ENCODE measurements around the gene TRIM44.
A peak's percentile ranks its signal among the peaks of the same experiment; 100 is the strongest.

The TRIM44 gene

DNA sequence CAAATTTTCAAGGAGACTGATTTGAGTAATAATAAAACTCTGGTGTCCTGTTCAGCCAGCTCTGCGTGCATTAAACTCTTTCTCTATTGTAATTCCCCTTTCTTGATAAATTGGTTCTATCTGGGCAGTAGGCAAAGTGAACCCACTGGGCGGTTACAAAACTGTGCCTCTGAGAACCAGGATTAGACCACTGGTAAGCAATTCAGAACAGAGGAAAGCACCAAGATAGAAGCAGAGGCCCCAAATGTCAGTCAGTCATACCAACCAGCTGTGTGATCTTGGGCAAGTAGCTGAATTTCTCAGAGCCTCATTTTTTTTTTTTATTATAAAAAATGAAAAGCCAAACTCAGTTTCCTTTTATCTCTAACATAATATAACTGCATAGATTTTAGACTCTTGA, 54.9 kb downstream of the TRIM44 start:
- DNase-seq (ENCODE audit: low spot score), result no peak

DNA sequence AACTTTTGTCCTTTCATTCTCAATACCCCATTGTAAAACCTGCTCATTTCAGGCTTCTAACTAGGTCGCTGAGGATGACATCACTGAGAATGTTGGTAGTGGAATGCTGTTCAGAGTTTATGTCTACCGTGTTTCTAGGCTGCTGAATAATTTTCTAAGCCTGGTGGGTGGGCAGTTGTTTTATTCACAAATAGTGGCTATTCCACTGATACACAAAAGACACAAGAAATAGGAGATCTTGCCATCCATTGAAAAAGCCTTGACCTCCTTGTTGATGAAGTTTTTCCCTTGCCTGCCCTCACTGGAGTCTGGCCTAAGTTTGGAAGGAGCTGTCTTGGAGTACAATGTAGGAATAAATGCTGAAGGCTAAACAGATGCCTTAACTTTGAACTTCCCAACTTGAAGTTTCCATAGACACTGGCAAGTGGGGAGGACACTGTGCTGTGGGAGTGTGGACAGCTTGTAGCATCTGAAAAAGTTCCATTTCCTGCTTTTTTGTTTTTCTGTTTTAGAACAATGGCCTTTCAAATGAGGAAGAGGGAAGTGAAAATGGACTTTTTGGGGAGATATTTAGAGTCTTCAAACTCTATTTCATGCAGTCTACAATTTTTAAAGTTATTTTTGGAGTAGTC, 59.2 kb downstream of the TRIM44 start:
- DNase-seq (ENCODE audit: low spot score), result no peak

DNA sequence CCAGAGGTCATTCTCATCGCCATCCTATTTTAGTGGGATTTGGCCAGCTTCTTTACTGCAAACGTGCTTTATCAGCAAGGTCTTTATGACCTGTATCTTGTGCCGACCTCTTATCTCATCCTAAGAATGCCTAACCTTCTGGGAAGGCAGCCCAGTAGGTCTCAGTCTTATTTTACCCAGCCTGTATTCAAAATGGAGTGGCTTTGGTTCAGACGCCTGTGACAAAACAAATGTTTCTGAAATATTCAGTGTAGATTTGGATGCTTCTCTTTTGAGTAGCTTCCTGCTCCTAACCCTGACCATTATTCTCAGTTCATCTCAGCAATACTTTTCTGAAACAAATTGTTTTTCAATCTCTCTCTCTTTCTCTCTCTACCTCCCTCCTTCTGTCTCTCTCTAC, 60.1 kb downstream of the TRIM44 start:
- DNase-seq (ENCODE audit: low spot score), result no peak

DNA sequence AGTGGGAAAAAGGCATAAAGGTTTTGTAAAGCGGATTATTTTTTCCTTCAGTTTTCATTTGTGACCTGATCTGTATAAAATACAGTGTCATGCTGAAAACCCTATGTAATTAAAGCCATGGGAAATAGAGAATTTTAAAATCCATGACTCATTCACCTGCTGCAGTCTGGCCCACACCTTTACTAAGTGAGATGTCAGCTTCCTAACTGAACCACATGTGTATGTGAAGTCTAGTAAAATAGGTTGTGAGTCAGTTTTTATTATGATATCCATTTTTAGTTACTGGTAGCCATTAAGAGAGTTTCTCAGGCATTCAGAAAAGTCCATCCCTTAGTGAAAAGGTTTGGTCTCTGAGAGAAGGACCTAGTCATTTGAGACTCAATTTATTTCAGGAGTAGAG, 60.9 kb downstream of the TRIM44 start:
- DNase-seq (ENCODE audit: low spot score), result no peak

DNA sequence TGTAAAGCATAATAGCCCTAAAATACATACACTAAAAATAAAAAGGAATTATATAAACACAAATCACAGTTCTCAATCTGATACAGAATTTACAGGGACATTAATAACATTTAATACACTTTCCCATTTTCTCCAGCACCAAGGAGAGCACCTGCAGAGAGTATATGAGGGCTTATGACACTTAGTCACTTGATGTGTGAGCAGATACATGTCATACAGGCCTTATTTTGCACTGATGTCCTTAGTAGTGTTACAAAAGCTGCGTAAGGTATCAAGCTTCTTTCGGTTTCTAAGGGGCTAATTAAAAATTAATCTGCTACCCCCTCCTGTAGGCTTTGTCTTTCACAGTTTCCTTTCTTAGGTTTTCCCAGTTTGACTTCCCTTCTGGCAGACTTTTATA, 61.3 kb downstream of the TRIM44 start:
- no peak for DNase-seq (ENCODE audit: low spot score)

DNA sequence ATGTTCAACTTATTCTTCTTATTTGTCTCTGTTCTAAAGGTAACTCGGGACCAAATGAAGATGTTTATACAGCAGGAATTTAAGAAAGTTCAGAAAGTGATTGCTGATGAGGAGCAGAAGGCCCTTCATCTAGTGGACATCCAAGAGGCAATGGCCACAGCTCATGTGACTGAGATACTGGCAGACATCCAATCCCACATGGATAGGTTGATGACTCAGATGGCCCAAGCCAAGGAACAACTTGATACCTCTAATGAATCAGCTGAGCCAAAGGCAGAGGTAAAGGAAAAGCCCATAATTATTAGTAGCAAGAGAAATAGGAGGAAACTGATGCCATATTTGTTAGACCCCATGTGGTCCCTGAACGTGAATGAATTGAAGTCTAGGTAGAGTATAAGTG, 63.3 kb downstream of the TRIM44 start:
- DNase-seq (ENCODE audit: low spot score), result no peak

DNA sequence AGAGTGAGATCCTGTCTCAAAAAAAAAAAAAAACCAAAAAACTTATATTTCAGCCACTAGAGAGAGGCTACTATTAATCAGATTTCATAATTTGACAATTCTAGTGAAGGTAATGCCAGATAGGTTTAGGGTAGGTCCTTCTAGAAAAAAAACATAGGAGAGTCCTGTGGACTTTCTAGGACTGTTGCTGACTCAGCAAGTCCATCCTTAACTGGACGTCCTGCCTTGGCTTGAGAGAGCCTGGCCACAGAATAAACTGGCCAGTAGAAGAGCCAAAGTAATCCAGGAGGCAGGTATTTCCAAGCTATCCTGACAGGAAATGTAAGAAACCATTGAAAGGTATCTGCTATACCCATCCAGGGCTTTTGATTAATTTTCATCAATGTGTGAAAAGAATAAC, 64.6 kb downstream of the TRIM44 start:
- no peak for DNase-seq (ENCODE audit: low spot score)

DNA sequence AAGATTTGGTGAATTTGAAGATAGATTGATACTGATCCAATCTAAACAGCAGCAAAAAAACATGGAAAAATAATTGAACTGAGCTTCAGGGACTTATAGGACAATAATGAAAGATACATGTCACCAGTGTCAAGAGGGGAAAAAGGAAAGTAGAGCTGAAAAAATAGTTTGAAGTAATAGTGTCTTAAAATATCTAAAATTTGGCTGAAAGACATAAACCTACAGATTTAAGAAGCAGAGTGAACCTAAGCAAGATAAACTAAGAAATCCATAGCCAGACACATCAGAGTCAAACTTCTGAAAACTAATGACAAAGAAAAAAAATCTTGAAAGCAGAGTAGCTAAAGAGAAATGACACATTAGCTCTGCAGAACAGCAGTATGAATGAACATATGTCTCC, 67.7 kb downstream of the TRIM44 start:
- no peak for DNase-seq (ENCODE audit: low spot score)

DNA sequence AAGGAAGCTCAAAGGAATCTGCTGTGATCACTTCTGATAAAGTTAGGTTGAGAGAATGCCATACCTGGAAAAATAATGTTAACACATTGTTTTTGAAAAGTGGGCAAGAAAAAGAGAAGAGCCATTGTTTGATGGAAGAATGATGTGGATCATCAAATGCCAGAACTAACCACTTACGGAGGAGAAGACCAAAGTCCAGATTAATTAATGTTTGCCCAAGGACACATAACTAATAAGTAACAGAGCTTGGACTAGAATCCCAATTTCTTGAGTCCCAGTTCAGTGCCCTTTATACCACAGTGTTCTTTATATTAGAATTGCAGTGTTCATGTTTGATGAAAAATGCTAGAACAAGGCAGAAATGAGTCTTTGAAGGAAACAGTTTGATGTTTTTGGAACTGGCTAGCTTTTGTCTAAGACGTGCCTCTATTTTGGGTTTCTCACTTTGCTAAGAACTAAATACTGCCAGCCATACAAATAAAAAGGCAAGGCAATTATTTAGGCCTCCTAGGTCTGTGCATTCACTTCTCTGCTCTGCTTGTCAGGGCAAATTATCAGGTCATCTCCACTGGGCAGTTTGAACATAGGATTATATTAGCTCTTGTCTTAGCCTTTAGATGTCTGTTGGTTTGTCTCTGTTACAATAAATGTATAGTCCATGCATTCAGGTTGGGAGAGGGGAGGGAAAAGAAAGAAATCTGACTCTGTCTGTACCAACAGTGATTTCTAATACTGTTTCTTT, 72.3 kb downstream of the TRIM44 start:
- no peak for DNase-seq (ENCODE audit: low spot score)

DNA sequence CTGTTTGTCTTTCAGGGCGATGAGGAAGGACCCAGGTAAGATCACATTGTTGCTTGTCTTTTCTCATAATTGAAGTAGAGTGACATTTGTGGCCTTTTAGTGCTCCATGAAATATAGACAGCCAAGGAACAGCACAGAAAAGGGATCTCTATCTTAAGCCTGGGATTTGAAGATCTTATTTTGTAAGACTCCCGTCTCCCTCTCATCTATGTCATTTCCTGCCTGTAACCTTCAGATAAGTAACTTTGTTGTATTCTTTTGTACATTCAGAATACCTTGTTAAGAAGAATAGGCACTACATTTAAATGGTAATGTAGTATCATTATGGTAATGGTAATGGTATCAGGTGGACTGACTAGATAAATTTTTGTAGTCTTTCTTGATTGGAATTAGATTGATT, 72.8 kb downstream of the TRIM44 start:
- DNase-seq (ENCODE audit: low spot score), result no peak

DNA sequence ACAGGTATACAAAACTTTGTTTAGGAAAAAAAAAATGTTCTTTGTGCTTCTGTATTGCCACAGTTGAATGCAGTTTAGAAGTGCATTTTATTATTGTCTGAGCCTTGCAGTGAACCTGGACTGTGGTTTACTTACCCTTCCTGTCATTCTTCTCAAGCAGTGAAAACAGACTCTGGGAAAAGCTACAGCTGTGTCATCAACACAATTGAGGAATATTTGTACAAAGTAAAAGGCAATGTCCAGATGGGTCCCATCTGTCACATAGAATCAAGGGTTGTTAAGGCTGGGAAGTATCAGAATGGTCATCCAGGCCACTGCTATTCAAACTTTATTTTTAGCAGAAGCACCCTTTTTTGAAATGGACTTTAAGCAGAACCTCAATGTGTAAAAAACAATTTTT, 73.3 kb downstream of the TRIM44 start:
- peak; percentile 37 for DNase-seq (ENCODE audit: low spot score)

DNA sequence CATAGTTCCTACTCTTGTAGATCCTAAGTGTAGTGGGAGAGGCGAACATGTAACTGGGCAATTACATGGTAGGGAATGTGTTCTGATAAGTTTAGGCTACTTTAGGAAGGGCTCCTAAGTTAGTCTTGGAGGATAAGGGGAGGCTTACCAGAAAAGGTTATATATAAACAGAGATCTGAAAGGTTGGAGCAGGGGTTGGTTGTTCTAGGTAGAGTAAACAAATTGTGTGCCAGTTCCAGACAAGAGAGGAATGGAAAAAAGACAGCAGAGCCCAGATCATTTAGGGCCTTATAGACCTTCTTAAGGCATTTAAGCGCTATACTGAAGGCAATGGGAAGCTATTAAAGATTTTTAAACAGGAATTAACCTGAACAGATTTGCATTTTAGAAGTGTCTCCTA, 74.4 kb downstream of the TRIM44 start:
- no peak for DNase-seq (ENCODE audit: low spot score)

DNA sequence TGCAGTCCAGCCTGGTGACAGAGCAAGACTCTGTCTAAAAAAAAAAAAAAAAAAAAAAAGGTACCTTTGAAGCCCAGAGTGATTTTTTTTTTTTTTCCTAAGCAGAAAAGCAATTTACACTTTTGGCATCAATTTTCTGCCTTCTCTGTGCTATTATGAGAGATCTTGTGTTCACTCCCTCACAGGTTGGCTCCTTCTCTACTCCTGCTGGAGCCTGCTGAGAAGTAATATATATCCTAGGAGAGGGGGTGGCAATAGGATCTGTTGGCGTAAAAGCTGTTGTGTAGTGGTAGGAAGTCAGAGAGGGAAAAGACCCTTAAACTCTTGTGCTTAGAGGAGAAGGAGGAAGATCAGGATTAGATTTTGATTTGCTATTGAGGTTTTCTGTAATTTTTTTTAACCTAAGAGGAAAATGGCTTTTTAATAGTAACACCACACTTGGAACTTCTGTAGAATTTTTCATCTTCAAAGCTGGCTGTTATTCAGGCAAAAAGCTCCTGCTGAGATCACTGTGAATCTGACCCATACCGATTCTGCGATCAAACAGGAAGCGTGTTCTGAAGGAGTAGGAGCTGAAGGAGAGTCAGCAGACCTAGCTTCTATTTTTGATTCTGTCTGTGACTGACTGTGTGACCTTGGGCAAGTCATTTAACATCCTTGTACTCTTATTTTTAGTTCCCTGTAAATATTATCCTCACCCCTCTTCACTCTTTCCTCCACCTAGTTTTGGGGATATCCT, 77.7 kb downstream of the TRIM44 start:
- no peak for DNase-seq (ENCODE audit: low spot score)

DNA sequence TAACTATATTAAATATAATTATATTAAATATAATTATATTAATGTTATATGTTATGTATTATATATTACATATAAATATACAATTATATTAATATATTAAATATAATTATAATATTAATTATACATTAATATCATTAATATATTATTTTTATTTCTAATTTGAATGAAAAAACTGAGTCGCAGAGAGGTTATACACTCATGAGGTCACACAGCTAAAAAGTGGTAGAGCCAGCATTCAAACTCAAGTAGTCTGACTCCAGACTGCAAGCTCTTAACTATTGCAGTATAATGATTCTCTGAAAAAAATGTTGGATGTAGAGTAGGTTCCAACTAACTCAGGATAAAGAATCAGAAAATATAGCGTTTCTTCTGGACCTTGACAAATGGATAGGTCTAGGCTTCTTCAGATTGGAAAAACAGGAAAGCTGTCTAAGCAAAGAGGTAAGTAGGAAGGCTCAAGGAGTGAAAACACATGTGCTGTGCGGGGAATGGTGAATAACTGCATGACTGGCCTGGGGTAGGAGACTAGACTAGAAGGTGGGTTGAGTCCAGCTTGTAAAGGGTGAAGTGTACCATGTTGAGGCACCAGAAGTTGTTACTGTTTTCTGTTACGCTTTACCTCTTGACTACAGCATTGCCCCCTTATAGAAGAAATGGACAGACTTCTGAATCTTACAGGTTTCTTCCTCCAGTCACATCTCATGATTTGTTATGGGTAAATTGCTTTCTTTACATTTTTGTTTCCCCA, 80.3 kb downstream of the TRIM44 start:
- no peak for DNase-seq (ENCODE audit: low spot score)

DNA sequence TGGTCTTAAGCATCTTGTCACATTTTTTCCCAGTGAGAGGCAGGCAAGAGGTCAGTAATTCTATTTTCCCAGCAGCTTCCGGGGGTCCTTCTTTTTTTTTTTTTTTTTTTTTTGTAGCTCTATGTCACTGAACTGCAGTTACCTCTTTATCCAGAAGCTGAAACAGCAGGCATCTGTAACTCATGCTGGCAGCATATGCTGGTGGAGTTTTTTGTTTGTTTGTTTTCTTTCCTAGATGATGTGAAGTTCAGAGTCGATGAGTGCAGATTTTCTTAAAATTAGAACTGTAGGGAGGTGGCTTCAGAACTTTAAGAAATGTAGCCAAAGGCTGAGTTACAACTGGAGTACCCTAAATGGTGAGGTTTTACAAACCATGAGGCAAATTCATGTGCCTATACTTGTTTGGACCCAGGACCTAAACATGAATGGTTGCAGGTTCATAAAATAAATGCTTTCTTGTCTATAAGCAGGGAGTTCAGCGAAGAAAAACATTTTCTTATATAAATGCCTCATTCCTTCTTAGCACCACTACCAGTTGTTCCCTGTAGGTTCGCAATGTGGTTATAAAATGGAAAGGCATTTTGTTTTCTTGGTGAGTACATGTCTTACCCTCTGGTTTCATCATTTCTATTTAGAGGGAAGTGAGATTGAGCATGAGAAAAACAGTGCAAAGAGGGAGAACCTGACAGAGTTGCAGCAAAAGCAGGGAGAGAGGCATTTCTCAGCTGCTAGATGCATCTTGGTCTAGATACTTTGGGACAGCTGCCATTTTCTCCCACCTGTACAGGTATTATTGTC, 84.0 kb downstream of the TRIM44 start:
- no peak for DNase-seq (ENCODE audit: low spot score)

DNA sequence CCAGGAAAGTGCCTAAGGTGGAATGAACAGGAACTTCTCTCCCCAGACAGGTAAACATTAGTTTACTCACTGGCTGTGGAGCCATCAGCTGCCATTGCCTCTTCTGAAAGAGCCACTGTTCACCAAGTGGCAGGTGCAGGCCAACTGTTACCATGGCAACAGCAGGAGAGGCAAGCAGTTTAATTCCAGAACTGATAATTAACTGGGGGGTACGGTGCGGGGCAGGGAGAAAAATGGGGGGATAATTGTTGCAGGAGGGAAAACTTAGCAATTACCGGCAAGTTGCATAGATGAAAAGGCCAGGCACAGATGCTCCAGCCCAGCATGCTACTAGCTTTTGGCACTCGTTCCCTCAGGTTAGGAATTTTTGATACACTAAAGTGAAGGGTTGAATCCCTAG, 85.1 kb downstream of the TRIM44 start:
- no peak for DNase-seq (ENCODE audit: low spot score)

DNA sequence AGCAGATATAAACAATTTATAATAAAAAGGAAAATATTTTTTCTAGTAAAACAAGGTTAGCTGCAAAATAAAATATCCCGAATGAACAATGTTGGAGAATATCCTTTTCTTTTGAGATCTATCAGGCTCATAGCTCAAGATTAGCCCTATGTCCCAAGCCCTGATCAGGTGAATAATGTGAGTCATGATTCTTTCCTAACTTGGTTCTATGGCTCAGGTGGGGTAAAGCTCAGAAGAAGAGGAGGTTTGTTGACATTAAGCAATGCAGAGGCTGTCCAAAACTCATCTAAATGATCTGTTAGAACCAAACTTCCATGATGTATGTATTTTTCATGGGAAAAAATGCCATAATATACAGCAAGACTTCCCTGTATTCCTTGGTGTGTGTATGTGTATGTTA, 86.1 kb downstream of the TRIM44 start:
- DNase-seq (ENCODE audit: low spot score), result no peak

DNA sequence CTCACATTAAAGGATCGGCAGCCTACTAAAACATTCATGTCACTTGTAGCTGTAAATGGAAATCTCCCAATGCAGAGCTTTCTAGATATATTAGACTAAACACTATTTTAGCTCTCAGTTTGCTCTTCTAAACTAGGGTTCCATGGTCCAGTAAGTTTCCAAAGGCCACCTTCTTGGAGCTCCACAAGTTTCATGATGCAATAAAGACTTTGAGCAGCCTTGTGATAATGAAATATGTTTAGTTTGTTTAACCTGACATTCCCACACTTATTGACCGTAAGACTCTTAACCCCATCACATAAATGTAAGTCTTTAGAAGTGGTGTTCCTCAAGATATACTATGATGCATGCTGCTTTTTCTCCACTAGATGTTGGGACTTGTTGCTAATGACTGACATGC, 87.7 kb downstream of the TRIM44 start:
- no peak for DNase-seq (ENCODE audit: low spot score)

DNA sequence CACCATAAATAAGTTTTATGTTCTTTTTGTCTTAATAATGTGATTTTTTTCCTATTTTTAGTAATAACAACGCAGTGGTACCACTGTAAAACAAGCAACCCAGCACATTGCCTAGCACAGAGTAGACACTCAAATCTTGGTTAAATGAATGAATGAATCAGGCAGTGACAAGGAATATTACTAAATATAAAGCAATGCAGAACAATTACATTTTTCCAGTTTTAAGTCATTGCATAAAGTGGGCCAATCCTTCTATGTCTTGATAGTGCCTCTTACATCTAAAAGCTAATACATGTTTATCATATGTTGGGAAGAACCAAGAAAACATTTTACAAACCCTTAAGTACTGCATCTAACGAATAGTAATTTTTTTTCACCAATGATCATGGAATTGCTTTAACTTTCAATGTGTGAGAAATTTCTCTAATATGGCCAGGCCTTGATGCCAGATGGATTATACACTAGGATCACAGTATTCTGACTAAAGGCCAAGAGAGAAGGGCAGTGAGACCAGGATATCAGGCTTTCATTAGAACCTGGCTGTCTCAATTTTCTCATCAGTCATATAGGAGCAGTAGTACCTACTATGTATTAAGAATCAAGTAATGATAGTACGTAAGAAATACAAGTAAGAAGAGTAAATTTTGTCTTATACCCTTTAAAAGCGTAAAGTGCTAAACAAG, 88.5 kb downstream of the TRIM44 start:
- peak; percentile 26 for DNase-seq (ENCODE audit: low spot score)

DNA sequence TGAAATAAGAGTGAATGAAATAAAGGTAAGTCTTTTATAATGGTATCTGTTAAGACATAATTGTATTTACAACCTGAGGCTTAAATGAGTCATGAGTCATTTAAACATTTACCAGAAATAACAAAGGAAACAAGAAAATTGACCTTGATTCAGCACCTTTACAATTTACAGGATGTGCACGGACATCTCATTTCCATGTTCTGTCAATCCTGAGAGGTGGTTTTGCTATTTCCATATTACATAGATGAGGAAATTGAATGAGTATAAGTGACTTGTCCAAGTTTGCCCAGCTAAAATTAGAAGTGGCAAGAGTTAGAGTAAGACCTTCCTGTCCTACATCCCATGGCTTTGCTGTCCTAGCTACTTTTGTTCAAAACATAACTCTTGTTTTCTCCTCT, 89.1 kb downstream of the TRIM44 start:
- DNase-seq (ENCODE audit: low spot score), result peak; percentile 45

DNA sequence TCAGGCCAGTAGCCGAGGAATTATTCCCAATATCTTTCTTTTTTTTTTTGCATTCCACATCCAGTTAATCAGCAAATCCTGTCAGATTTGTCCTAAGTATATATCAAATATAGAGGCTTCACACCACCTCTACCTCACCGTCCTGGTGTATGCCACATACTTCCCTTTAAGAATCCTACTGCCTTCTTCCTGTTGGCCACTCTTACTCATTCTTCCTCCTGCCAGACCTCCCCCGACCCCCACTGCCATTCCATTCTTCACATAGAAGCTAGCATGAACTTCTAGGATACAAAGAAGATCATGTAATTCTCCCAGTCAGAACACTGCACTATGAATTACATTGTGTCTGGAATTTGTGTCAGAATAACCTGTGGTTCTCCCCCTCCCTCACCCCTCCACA, 89.5 kb downstream of the TRIM44 start:
- peak; percentile 35 for DNase-seq (ENCODE audit: low spot score)

All from kidney capillary endothelial cell (primary cell).